ENCODE data around the gene CREB3L4.

CREB3L4 gene

GRCh38 chr1:153984123-153984894, 16.6 kb downstream of the CREB3L4 start:
- no peaks in the 10 kb centered on the region for H3K27me3 ChIP-seq (ENCODE audit: low read depth, low read length)
- TF ChIP-seq CTCF (IDR thresholded peaks at IDR 0.05; ENCODE audit: low read depth, low read length) (no peak), EZH2phosphoT487 (IDR thresholded peaks at IDR 0.05; ENCODE audit: low read depth) (no peak)
- H3K4me2 ChIP-seq (ENCODE audit: low read length), result peak overlapping the region; percentile 78; the same call in 1 of the 2 replicates
- peaks cover 31% of the 10 kb centered on the region for H3K4me1 ChIP-seq (ENCODE audit: low read length)
- H3K36me3 ChIP-seq (replicated peaks; ENCODE audit: low read depth, low read length), result no peaks in the 10 kb centered on the region
- H3K27ac ChIP-seq (ENCODE audit: low read length), result no peak overlapping the region
- no peak overlapping the region for H2AFZ ChIP-seq (ENCODE audit: low read depth, low read length)
- no peaks in the 10 kb centered on the region for H3K9me3 ChIP-seq (ENCODE audit: insufficient read depth, low read length)
- no peak overlapping the region for H3K4me3 ChIP-seq (ENCODE audit: low read length)
- H3K9ac ChIP-seq (ENCODE audit: low read length), result no peak overlapping the region
- no peaks in the 10 kb centered on the region for H3K79me2 ChIP-seq (ENCODE audit: low read length)
- H4K20me1 ChIP-seq (ENCODE audit: insufficient read depth, low read length), result no peaks in the 10 kb centered on the region

- H3K9ac ChIP-seq (ENCODE audit: low read length), result peak overlapping the region; percentile 65
- H3K9me3 ChIP-seq (ENCODE audit: insufficient read depth, low read length), result no peaks in the 10 kb centered on the region
- H3K79me2 ChIP-seq (ENCODE audit: low read length), result no peaks in the 10 kb centered on the region
- peak overlapping the region; percentile 73; the same call in 1 of the 2 replicates for H2AFZ ChIP-seq (ENCODE audit: low read depth, low read length)
- no peaks in the 10 kb centered on the region for H3K27me3 ChIP-seq (ENCODE audit: low read depth, low read length)
- TF ChIP-seq EZH2phosphoT487 (IDR thresholded peaks at IDR 0.05; ENCODE audit: low read depth), result no peak
- TF ChIP-seq CTCF (IDR thresholded peaks at IDR 0.05; ENCODE audit: low read depth, low read length), result no peak
- H3K4me2 ChIP-seq (ENCODE audit: low read length), result peak overlapping the region; percentile 78
- no peaks in the 10 kb centered on the region for H4K20me1 ChIP-seq (ENCODE audit: insufficient read depth, low read length)
- no peak overlapping the region for H3K27ac ChIP-seq (ENCODE audit: low read length)
- peaks cover 33% of the 10 kb centered on the region for H3K4me1 ChIP-seq (ENCODE audit: low read length)
- peak overlapping the region; percentile 73 for H3K4me3 ChIP-seq (ENCODE audit: low read length)
- no peaks in the 10 kb centered on the region for H3K36me3 ChIP-seq (replicated peaks; ENCODE audit: low read depth, low read length)
These were observed 17.7 kb downstream of the CREB3L4 start for GRCh38 chr1:153985341-153985912.

GRCh38 chr1:153985941-153986761, 18.4 kb downstream of the CREB3L4 start, which contains the start of gene RAB13:
TSS of gene RAB13 (minus strand) at chr1:153986339. CDS start at chr1:153986236, 103 bp downstream.
- Histone ChIP-seq H3K79me2 (ENCODE audit: low read length) (peaks cover 6% of the 10 kb centered on the region), H3K36me3 (replicated peaks; ENCODE audit: low read depth, low read length) (peaks cover 2% of the 10 kb centered on the region), H2AFZ (ENCODE audit: low read depth, low read length) (peak within 1 kb of the TSS; percentile 73), H3K4me1 (ENCODE audit: low read length) (peaks cover 33% of the 10 kb centered on the region), H3K4me3 (ENCODE audit: low read length) (peak within 1 kb of the TSS; percentile 73), H3K27ac (ENCODE audit: low read length) (peak within 1 kb of the TSS; percentile 65), H3K27me3 (ENCODE audit: low read depth, low read length) (no peaks in the 10 kb centered on the region), H3K9ac (ENCODE audit: low read length) (peak within 1 kb of the TSS; percentile 65), H3K4me2 (ENCODE audit: low read length) (peak within 1 kb of the TSS; percentile 78), H3K9me3 (ENCODE audit: insufficient read depth, low read length) (no peaks in the 10 kb centered on the region), H4K20me1 (ENCODE audit: insufficient read depth, low read length) (no peaks in the 10 kb centered on the region)
- TF ChIP-seq EZH2phosphoT487 (IDR thresholded peaks at IDR 0.05; ENCODE audit: low read depth) (no peak), CTCF (IDR thresholded peaks at IDR 0.05; ENCODE audit: low read depth, low read length) (no peak)

All from OCI-LY3 (cell line).